ENCODE measurements around the gene BBOX1. TPM values are rescaled to one million over a fixed set of nuclear protein-coding genes. Genes with fewer than 3 reads are reported as not detected.

The BBOX1 gene
- total RNA-seq, 2 donors from 2014 or later = not detected

DNA sequence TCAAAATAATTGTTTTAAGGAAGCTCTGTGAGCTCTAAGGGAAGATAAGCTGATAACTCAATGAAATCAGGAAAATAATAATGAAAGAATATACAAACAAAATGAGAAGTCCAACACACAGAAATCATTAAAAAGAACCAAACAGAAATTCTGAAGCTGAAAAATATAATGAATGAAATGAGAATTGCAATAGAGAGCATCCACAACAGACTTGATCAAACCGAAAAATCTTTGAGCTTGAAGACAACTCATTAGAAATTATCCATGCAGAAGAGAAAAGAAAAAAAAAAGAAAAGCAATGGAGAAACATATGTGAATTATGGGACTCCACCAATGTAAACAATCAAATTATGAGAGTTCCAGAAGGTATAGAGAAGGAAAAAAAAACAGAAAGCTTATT lies 101.0 kb downstream of the BBOX1 start:
- H3K9ac ChIP-seq (ENCODE audit: low read depth in 2 of 2, low read length in 2 of 2) = no peak overlapping the region
- intact Hi-C loops (cut with DNase I) = no loop called here
- no peak for DNase-seq
- no peaks in the 10 kb centered on the region for H3K4me1 ChIP-seq
- TF ChIP-seq, protein P1, sequence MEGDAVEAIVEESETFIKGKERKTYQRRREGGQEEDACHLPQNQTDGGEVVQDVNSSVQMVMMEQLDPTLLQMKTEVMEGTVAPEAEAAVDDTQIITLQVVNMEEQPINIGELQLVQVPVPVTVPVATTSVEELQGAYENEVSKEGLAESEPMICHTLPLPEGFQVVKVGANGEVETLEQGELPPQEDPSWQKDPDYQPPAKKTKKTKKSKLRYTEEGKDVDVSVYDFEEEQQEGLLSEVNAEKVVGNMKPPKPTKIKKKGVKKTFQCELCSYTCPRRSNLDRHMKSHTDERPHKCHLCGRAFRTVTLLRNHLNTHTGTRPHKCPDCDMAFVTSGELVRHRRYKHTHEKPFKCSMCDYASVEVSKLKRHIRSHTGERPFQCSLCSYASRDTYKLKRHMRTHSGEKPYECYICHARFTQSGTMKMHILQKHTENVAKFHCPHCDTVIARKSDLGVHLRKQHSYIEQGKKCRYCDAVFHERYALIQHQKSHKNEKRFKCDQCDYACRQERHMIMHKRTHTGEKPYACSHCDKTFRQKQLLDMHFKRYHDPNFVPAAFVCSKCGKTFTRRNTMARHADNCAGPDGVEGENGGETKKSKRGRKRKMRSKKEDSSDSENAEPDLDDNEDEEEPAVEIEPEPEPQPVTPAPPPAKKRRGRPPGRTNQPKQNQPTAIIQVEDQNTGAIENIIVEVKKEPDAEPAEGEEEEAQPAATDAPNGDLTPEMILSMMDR (IDR thresholded peaks at IDR 0.05) = no peak
- no peak overlapping the region for H3K4me3 ChIP-seq
- no peaks in the 10 kb centered on the region for H3K36me3 ChIP-seq
- H3K9me3 ChIP-seq = no peaks in the 10 kb centered on the region
- no peak overlapping the region for H3K27ac ChIP-seq
- H3K27me3 ChIP-seq = no peaks in the 10 kb centered on the region

DNA sequence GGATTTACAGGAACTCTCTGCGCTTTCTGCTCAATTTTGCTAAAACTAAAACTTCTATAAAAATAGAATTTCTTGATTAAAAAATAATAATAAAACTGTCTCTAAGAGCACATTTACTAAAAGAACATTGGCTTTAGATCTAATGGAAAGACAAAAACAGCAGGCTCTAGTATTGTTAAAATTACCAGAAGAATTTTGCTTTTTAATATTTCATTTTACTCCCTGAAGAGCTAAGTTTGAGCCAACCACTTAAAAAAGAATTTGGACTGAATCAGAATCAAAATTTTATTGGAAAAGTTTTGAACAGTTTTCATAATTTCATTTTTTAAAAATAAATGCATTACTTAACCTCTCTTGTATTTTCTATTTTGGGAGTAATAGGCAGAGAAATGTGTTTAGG lies 107.3 kb downstream of the BBOX1 start:
- intact Hi-C loops (cut with DNase I) = no loop called here
- H3K4me3 ChIP-seq = no peak overlapping the region
- no peaks in the 10 kb centered on the region for H3K36me3 ChIP-seq
- TF ChIP-seq, protein P1 (IDR thresholded peaks at IDR 0.05) = no peak
- H3K9me3 ChIP-seq = no peaks in the 10 kb centered on the region
- H3K4me1 ChIP-seq = no peaks in the 10 kb centered on the region
- H3K27me3 ChIP-seq = no peaks in the 10 kb centered on the region
- no peak overlapping the region for H3K9ac ChIP-seq (ENCODE audit: low read depth in 2 of 2, low read length in 2 of 2)
- H3K27ac ChIP-seq = no peak overlapping the region
- no peak for DNase-seq

GRCh38 chr11:27148506-27148905 lies 107.9 kb downstream of the BBOX1 start:
- H3K4me1 ChIP-seq = no peaks in the 10 kb centered on the region
- no peaks in the 10 kb centered on the region for H3K9me3 ChIP-seq
- H3K27ac ChIP-seq = no peak overlapping the region
- TF ChIP-seq, protein P1 (IDR thresholded peaks at IDR 0.05) = no peak
- intact Hi-C loops (cut with DNase I) = no loop called here
- H3K9ac ChIP-seq (ENCODE audit: low read depth in 2 of 2, low read length in 2 of 2) = no peak overlapping the region
- DNase-seq = no peak
- H3K36me3 ChIP-seq = no peaks in the 10 kb centered on the region
- H3K4me3 ChIP-seq = no peak overlapping the region
- no peaks in the 10 kb centered on the region for H3K27me3 ChIP-seq

- intact Hi-C loops (cut with DNase I) = no loop called here
- TF ChIP-seq, protein P1 (IDR thresholded peaks at IDR 0.05) = no peak
- Histone ChIP-seq H3K9me3 (no peaks in the 10 kb centered on the region), H3K9ac (ENCODE audit: low read depth in 2 of 2, low read length in 2 of 2) (no peak overlapping the region), H3K27ac (no peak overlapping the region), H3K27me3 (no peaks in the 10 kb centered on the region), H3K36me3 (no peaks in the 10 kb centered on the region), H3K4me1 (no peaks in the 10 kb centered on the region), H3K4me3 (no peak overlapping the region)
- DNase-seq = no peak
Observed at GRCh38 chr11:27150098-27150497, 109.5 kb downstream of the BBOX1 start.

DNA sequence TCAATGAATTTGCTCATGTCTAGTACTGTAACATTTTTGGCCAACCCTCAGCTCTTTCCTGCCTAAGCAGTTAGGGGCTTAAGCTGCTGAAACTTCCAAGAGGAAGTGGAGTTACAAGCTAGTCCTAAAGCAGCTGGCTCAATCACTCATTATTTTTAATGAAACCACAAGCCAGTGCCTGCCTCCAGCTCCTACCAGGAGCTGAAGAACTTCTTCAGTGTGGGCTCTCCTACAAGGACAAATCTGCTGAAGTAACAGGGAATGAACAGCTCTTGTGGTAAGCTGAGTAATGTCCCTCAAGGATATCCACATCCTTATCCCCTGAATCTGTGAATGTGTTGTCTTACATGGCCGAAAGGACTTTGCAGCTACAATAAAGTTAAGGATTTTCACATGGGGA lies 112.5 kb downstream of the BBOX1 start:
- Histone ChIP-seq H3K4me1 (no peaks in the 10 kb centered on the region), H3K9me3 (no peaks in the 10 kb centered on the region), H3K9ac (ENCODE audit: low read depth in 2 of 2, low read length in 2 of 2) (no peak overlapping the region), H3K4me3 (no peak overlapping the region), H3K27me3 (no peaks in the 10 kb centered on the region), H3K27ac (no peak overlapping the region), H3K36me3 (no peaks in the 10 kb centered on the region)
- intact Hi-C loops (cut with DNase I) = no loop called here
- TF ChIP-seq, protein P1 (IDR thresholded peaks at IDR 0.05) = no peak
- no peak for DNase-seq

Data from colonic mucosa (tissue), 4 donors.